MM.1S (cell line): ENCODE data around the gene SPTBN1.

Experiments
- EZH2 ChIP-seq: fragments of 300-600 bp; sonication (generic); optimal IDR thresholded peaks from 2 replicates; pipeline ENCODE3; 2017; ENCODE audit warnings: low read depth, mild to moderate bottlenecking, antibody characterized with exemption, low read length, mixed read lengths
- TF ChIP-seq, protein P1 (sequence below): fragments of 300-600 bp; sonication (generic); IDR thresholded peaks from 2 replicates; pipeline ENCODE4 v1.5.1; 2016; ENCODE audit warnings: antibody characterized with exemption, low read length, mixed read lengths

DNA sequence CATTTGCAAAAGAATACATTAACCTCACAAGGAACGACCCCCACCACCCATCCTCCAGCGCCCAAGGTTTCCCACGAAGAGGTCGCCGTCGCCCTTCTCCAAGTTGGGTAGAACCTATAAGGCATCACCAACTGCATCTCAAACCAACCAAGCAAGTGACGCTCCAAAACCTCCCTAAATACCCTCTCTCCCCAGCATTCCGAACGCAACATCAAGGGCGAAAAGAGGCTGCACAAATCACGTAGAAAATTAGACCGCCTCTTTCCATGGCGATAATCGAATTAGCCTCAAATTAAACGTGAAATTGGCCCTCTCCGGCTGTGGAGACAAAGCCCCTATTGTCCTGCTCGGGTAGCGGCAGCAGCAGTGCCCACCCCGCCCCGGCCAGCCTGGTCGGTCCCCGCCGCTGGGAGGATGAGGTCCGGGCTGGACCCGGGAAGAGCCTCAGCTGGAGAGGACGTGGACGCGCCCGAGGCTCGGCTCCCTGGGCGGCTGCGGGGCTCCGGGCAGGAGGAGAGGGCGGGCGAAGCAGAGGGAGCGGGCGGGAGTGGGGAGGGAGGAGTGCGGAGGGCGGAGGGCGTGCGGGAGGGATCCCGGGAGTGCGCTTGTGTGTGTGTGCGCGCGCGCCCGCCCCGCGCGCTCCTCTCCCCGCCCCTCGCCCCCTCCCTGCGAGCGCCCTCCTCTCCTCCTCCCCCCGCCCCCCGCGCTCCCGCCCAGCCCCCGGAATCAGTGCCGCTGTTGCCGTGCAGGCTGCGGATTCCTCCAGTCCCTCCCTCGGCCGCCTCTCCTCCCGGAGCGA lies at the start of gene SPTBN1:
- TF ChIP-seq, protein P1, sequence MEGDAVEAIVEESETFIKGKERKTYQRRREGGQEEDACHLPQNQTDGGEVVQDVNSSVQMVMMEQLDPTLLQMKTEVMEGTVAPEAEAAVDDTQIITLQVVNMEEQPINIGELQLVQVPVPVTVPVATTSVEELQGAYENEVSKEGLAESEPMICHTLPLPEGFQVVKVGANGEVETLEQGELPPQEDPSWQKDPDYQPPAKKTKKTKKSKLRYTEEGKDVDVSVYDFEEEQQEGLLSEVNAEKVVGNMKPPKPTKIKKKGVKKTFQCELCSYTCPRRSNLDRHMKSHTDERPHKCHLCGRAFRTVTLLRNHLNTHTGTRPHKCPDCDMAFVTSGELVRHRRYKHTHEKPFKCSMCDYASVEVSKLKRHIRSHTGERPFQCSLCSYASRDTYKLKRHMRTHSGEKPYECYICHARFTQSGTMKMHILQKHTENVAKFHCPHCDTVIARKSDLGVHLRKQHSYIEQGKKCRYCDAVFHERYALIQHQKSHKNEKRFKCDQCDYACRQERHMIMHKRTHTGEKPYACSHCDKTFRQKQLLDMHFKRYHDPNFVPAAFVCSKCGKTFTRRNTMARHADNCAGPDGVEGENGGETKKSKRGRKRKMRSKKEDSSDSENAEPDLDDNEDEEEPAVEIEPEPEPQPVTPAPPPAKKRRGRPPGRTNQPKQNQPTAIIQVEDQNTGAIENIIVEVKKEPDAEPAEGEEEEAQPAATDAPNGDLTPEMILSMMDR, result no peak
- no peak for TF ChIP-seq EZH2
